HAP-1 (cell line): Measurements from ENCODE around the gene RHOJ.
"Not testable (repeated sequence)": the region's sequence is repeated elsewhere in the genome, so short reads cannot be mapped to it uniquely, and the experiment has no call there.

Source experiments
- DNase-seq, 2 experiments: peaks; one replicate each; pipeline ENCODE4 v3.0.0-alpha.2; 2016 to 2020; ENCODE audit warnings: low spot score in 2 of 2
- H3K27me3 ChIP-seq: fragments of 250-450 bp; sonication (Bioruptor Pico); 2 replicates; pipeline ENCODE4 v1.5.1; 2020; ENCODE audit warnings: low read depth, mild to moderate bottlenecking, moderate library complexity
- H3K36me3 ChIP-seq: fragments of 250-450 bp; sonication (Bioruptor Pico); replicated peaks from 2 replicates; pipeline ENCODE4 v1.5.1; 2020; ENCODE audit warnings: mild to moderate bottlenecking
- H3K4me1 ChIP-seq: fragments of 250-450 bp; sonication (Bioruptor Pico); 2 replicates; pipeline ENCODE4 v1.5.1; 2020; ENCODE audit warnings: mild to moderate bottlenecking
- H3K4me3 ChIP-seq: fragments of 250-450 bp; sonication (Bioruptor Pico); 2 replicates; pipeline ENCODE4 v1.5.1; 2020; ENCODE audit warnings: mild to moderate bottlenecking, moderate library complexity
- H3K9me3 ChIP-seq: fragments of 250-450 bp; sonication (Bioruptor Pico); 2 replicates; pipeline ENCODE4 v1.5.1; 2020; ENCODE audit warnings: mild to moderate bottlenecking, moderate library complexity
- in situ Hi-C: fragments of 300-500 bp; cut with MboI; formaldehyde crosslinking; loops from 3 replicates; pipeline ENCODE4 v1.14.3; 2020; ENCODE audit warnings: low sequenced_read_pairs, inconsistent platforms, mixed read lengths

The RHOJ gene

DNA sequence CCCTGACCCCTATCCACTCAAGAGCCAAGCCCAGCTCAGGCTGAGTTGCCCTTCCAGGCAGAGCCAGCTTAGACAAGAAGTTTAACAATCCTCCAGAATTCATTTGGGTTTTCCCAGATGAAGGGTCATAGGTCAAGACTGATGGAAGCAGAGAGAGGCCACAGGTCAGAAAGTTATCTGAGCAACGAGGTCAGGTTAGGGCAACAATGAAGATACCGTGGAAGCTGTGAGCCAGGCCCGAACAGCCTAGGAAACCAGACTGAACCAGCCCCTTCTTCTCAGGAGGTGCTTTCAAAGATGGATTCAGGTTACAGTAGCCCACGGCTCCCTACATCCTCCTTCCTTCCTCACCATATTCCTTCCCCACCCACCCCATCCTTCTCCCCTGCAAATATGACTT lies 53.1 kb downstream of the RHOJ start:
- no peaks in the 10 kb centered on the region for H3K9me3 ChIP-seq
- in situ Hi-C loops = no loop called here
- no peak for DNase-seq
- no peaks in the 10 kb centered on the region for H3K27me3 ChIP-seq
- no peaks in the 10 kb centered on the region for H3K4me1 ChIP-seq
- H3K4me3 ChIP-seq = no peak overlapping the region
- no peaks in the 10 kb centered on the region for H3K36me3 ChIP-seq

GRCh38 chr14:63262446-63262845 lies 58.2 kb downstream of the RHOJ start:
- no peak for DNase-seq
- H3K9me3 ChIP-seq = no peaks in the 10 kb centered on the region
- in situ Hi-C loops = no loop called here
- no peaks in the 10 kb centered on the region for H3K36me3 ChIP-seq
- H3K4me3 ChIP-seq = no peak overlapping the region
- no peaks in the 10 kb centered on the region for H3K27me3 ChIP-seq
- H3K4me1 ChIP-seq = no peaks in the 10 kb centered on the region

- Histone ChIP-seq H3K9me3 (no peaks in the 10 kb centered on the region), H3K27me3 (no peaks in the 10 kb centered on the region), H3K36me3 (no peaks in the 10 kb centered on the region), H3K4me1 (no peaks in the 10 kb centered on the region), H3K4me3 (no peak overlapping the region)
- in situ Hi-C loops = no loop called here
- DNase-seq = no peak
These were observed 61.9 kb downstream of the RHOJ start for GRCh38 chr14:63266106-63266505.

DNA sequence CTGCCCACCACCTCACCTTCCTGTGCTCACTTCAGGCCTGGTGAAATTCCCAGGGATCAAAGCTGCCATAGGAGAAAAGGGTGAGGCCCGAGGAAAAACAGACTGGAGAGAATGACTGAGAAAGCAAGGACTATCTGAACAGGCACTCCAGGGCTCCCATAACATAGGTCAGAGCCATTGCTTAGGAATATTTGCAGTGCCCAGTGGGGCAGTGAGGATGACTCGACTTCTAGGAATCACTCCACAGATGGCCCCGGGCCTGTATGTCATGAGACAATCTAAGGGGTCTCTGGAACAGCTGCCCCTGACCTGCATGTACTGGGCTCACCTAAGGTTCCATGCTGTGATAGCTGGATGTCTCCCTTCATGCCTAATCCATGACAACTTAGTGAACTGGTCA lies 62.9 kb downstream of the RHOJ start:
- Histone ChIP-seq H3K27me3 (no peaks in the 10 kb centered on the region), H3K9me3 (no peaks in the 10 kb centered on the region), H3K36me3 (no peaks in the 10 kb centered on the region), H3K4me3 (no peak overlapping the region), H3K4me1 (no peaks in the 10 kb centered on the region)
- no peak for DNase-seq
- in situ Hi-C loops = no loop called here

DNA sequence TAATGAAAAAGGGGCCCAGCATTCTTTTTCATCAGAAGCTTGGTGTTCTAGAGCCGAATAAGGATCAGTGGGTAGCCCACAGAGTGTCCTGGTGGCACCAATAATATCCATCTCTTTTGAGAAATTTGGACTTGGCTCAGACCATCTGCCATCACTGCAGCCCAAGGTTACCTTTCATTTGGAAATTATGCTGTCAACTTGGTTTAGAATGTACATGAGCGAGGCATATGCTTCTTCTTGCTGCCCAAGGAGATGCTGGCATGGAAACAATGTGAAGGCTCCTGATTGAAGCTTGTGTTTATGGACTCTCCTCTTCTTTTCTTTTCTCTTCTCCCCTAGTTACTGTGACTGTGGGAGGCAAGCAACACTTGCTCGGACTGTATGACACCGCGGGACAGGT lies 64.5 kb downstream of the RHOJ start:
- no peak overlapping the region for H3K4me3 ChIP-seq
- DNase-seq = no peak
- no peaks in the 10 kb centered on the region for H3K36me3 ChIP-seq
- H3K9me3 ChIP-seq = no peaks in the 10 kb centered on the region
- in situ Hi-C loops = no loop called here
- H3K27me3 ChIP-seq = no peaks in the 10 kb centered on the region
- H3K4me1 ChIP-seq = no peaks in the 10 kb centered on the region

DNA sequence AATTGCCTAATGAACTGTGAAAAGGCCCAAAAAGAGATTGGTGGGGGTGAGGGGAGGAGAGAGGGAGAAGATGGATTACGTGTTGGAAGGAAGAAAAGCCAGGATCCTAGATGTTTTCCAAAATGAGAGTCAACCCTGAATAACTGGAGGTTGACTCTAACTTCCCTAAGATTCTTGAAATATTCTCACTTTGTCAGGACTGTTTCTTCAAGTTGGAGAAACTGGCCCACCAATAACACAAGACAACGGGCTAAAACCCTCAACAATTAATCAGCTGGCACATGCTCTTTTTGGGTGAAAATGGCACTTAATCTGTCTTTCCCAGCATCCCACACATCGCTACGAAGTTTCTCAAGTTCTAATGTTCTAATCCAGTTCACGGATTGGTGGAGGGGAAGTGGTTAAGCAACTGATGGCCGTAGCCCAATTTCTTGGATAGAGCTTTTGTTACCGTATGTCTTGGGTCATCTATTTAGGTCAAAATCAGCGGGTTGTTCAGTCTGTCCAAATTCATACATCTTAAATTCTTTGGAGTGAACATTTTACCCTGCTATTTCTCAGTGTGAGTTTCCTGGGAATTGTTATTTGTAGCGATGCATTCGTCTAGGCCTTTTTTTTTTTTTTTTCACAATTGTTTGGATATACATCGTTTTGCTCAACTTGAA lies 65.5 kb downstream of the RHOJ start:
- no peak for DNase-seq
- in situ Hi-C loops = loop anchor here (10.0 kb wide), 2 partner anchors 95 to 1105 kb away; no protein-coding TSS in a partner anchor
- Histone ChIP-seq H3K36me3 (no peaks in the 10 kb centered on the region), H3K4me3 (no peak overlapping the region), H3K27me3 (no peaks in the 10 kb centered on the region), H3K9me3 (no peaks in the 10 kb centered on the region), H3K4me1 (no peaks in the 10 kb centered on the region)

GRCh38 chr14:63273129-63273528 lies 68.9 kb downstream of the RHOJ start:
- DNase-seq = no peak
- no peaks in the 10 kb centered on the region for H3K4me1 ChIP-seq
- in situ Hi-C loops = loop anchor here (10.0 kb wide), 2 partner anchors 98 to 1108 kb away; no protein-coding TSS in a partner anchor
- H3K27me3 ChIP-seq = no peaks in the 10 kb centered on the region
- H3K36me3 ChIP-seq = no peaks in the 10 kb centered on the region
- H3K9me3 ChIP-seq = no peaks in the 10 kb centered on the region
- no peak overlapping the region for H3K4me3 ChIP-seq

- no peaks in the 10 kb centered on the region for H3K27me3 ChIP-seq
- H3K4me1 ChIP-seq = no peaks in the 10 kb centered on the region
- H3K4me3 ChIP-seq = no peak overlapping the region
- no peaks in the 10 kb centered on the region for H3K9me3 ChIP-seq
- DNase-seq = no peak
- in situ Hi-C loops = loop anchor here (10.0 kb wide), 2 partner anchors 99 to 1109 kb away; no protein-coding TSS in a partner anchor
- H3K36me3 ChIP-seq = no peaks in the 10 kb centered on the region
These were observed 69.7 kb downstream of the RHOJ start for GRCh38 chr14:63273717-63274655.

- in situ Hi-C loops = loop anchor here (10.0 kb wide), 2 partner anchors 101 to 1111 kb away; no protein-coding TSS in a partner anchor
- H3K4me1 ChIP-seq = no peaks in the 10 kb centered on the region
- no peak for DNase-seq
- H3K9me3 ChIP-seq = no peaks in the 10 kb centered on the region
- no peaks in the 10 kb centered on the region for H3K27me3 ChIP-seq
- H3K4me3 ChIP-seq = no peak overlapping the region
- H3K36me3 ChIP-seq = no peaks in the 10 kb centered on the region
These were observed 71.4 kb downstream of the RHOJ start for GRCh38 chr14:63275611-63276010.

- Histone ChIP-seq H3K27me3 (no peaks in the 10 kb centered on the region), H3K4me1 (no peaks in the 10 kb centered on the region), H3K4me3 (no peak overlapping the region), H3K9me3 (no peaks in the 10 kb centered on the region), H3K36me3 (no peaks in the 10 kb centered on the region)
- DNase-seq = no peak
- in situ Hi-C loops = loop anchor here (10.0 kb wide), 2 partner anchors 101 to 1111 kb away; no protein-coding TSS in a partner anchor
These were observed 71.8 kb downstream of the RHOJ start for GRCh38 chr14:63276016-63276415.

- Histone ChIP-seq H3K4me3 (no peak overlapping the region), H3K9me3 (no peaks in the 10 kb centered on the region), H3K36me3 (no peaks in the 10 kb centered on the region), H3K4me1 (no peaks in the 10 kb centered on the region), H3K27me3 (0 out of 2 replicates have a peak, but pooled peaks cover 3% of the 10 kb centered on the region)
- in situ Hi-C loops = loop anchor here (10.0 kb wide), 2 partner anchors 102 to 1112 kb away; no protein-coding TSS in a partner anchor
- peak in 1 of 2 experiments; percentile 55 for DNase-seq
These were observed 72.5 kb downstream of the RHOJ start for GRCh38 chr14:63276492-63277342.

DNA sequence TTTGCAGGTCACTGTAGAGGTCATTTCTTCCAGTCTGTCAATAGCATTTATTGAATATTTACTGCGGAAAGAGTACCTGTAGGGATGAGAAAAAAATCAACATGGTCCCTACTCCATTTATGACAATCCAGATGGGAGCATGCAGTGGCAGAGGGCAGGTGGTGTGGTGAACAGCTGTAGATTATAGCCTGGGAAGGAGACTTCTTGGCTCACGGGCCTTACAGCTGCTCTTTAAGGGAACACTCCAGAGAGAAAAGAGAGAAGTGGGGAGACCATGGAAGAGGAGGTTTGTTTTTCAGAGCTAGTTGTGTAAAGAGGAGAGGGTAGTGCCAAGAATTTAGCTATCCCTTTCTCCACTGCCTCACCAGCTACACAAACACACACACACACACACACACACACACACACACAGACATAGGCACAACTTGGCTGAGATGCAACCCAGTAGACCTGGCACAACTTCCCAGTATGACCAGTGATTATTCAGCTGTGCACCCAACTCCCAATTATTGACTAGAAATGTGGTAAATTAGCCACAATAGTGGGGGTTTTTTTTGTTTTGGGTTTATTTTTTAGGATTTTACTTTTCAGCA lies 73.4 kb downstream of the RHOJ start:
- in situ Hi-C loops = loop anchor here (10.0 kb wide), 2 partner anchors 103 to 1113 kb away; no protein-coding TSS in a partner anchor
- no peaks in the 10 kb centered on the region for H3K36me3 ChIP-seq
- H3K27me3 ChIP-seq = 0 out of 2 replicates have a peak, but pooled peaks cover 3% of the 10 kb centered on the region
- no peak overlapping the region for H3K4me3 ChIP-seq
- no peaks in the 10 kb centered on the region for H3K4me1 ChIP-seq
- no peaks in the 10 kb centered on the region for H3K9me3 ChIP-seq
- no peak for DNase-seq

DNA sequence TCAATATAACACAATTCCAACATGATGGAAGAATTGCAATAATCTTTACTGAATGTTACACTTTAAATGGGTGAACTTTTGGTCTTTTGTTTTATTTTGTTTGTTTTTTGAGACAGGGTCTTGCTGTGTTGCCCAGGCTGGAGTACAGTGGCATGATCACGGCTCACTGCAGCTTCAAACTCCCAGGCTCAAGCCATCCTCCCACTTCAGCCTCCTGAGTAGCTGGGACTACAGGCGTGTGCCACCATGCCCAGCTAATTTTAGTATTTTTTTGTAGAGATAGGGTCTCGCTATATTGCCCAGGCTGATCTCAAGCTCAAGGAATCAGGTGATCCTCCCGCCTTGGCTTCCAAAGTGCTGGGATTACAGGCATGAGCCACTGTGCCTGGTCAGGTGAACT lies 75.7 kb downstream of the RHOJ start:
- H3K36me3 ChIP-seq, H3K9me3 ChIP-seq, H3K4me1 ChIP-seq, DNase-seq, H3K4me3 ChIP-seq: not testable (repeated sequence)
- H3K27me3 ChIP-seq = peaks cover 11% of the 10 kb centered on the region
- in situ Hi-C loops = loop anchor here (10.0 kb wide), 2 partner anchors 105 to 1115 kb away; no protein-coding TSS in a partner anchor
